C4-2B (cell line): ENCODE measurements around the gene AHSP.

Experiments
- ZFX ChIP-seq: fragments of 450-650 bp; IDR thresholded peaks from 2 replicates; pipeline ENCODE4 v1.6.1; 2017
- TF ChIP-seq, protein P1 (sequence below): fragments of 450-650 bp; conservative IDR thresholded peaks from 2 replicates; pipeline ENCODE4 v1.5.1; 2017; ENCODE audit warnings: mild to moderate bottlenecking

DNA sequence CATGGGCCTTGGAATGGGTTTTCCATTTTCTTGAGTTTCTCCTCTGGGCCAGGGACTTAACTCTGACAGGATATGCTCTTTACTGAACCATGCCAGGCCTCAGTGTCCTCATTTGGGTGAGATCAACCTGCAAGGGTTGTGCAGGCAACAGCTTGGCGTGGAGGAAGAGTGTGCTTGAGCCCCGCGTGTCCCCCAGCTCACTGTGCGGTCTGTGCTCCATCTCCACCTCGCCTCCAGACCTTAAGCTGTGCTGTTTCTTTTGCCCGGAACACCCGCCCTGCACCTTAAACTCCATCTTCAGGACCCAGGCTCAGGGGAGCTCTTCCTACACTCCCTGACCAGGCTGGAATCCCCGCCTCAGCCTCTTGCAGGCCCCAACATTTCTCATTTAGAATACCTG, 29.2 kb upstream of the AHSP start:
- TF ChIP-seq, protein P1, sequence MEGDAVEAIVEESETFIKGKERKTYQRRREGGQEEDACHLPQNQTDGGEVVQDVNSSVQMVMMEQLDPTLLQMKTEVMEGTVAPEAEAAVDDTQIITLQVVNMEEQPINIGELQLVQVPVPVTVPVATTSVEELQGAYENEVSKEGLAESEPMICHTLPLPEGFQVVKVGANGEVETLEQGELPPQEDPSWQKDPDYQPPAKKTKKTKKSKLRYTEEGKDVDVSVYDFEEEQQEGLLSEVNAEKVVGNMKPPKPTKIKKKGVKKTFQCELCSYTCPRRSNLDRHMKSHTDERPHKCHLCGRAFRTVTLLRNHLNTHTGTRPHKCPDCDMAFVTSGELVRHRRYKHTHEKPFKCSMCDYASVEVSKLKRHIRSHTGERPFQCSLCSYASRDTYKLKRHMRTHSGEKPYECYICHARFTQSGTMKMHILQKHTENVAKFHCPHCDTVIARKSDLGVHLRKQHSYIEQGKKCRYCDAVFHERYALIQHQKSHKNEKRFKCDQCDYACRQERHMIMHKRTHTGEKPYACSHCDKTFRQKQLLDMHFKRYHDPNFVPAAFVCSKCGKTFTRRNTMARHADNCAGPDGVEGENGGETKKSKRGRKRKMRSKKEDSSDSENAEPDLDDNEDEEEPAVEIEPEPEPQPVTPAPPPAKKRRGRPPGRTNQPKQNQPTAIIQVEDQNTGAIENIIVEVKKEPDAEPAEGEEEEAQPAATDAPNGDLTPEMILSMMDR: no peak
- TF ChIP-seq ZFX: no peak
